Peyer's patch (tissue), 4 donors: ENCODE data around the gene DIO1. TPM values are rescaled to one million over a fixed set of nuclear protein-coding genes. Genes with fewer than 3 reads are reported as not detected.

Experiments used
- DNase-seq, 3 donors: peaks; one replicate each; pipeline ENCODE4 v3.0.0-alpha.2; 2017 to 2019
- H3K27ac ChIP-seq, 4 donors: fragments of 200-600 bp; sonication (generic); one replicate each; pipeline ENCODE4 v1.5.1; 2016 to 2019
- H3K27me3 ChIP-seq, 2 donors: fragments of 200-600 bp; sonication (generic); one replicate each; pipeline ENCODE4 v1.5.1; 2019
- H3K36me3 ChIP-seq, 3 donors: fragments of 200-600 bp; sonication (generic); one replicate each; pipeline ENCODE4 v1.5.1; 2016 to 2019
- H3K4me1 ChIP-seq, 4 donors: fragments of 200-600 bp; sonication (generic); one replicate each; pipeline ENCODE4 v1.5.1; 2016 to 2019
- H3K4me3 ChIP-seq, 4 donors: fragments of 200-600 bp; sonication (generic); 1 replicate in 3 of 4; 2 replicates in 1 of 4; pipeline ENCODE4 v1.5.1; 2016 to 2019; ENCODE audit warnings: mild to moderate bottlenecking in 1 of 4
- H3K9me3 ChIP-seq, 4 donors: fragments of 200-600 bp; sonication (generic); one replicate each; pipeline ENCODE4 v1.5.1; 2016 to 2019; ENCODE audit warnings: mild to moderate bottlenecking in 1 of 4
- POLR2A ChIP-seq, 2 donors: fragments of 450-650 bp; IDR thresholded peaks; one replicate each; pipeline ENCODE4 v1.5.1; 2017; ENCODE audit warnings: antibody characterized with exemption in 2 of 2, mild to moderate bottlenecking in 2 of 2, moderate library complexity in 2 of 2
- total RNA-seq, 4 donors: library from RNA; depleted of rRNA; stranded (reverse); fragments of >200 nt; gene quantifications; one replicate each; pipeline ENCODE4 v1.1.0, GENCODE V29; 2016
- TF ChIP-seq, protein P1 (sequence below), 6 experiments: fragments of 450-650 bp in 4 of 6; fragments of 200-600 bp in 2 of 6; sonication (generic) in 1 of 6; IDR thresholded peaks; one replicate each; pipeline ENCODE4 v1.5.1; 2017 to 2019; ENCODE audit warnings: antibody characterized with exemption in 6 of 6, mild to moderate bottlenecking in 3 of 6, moderate library complexity in 1 of 6

DIO1 gene
- total RNA-seq, 4 donors from 2014 or later, result not detected

DNA sequence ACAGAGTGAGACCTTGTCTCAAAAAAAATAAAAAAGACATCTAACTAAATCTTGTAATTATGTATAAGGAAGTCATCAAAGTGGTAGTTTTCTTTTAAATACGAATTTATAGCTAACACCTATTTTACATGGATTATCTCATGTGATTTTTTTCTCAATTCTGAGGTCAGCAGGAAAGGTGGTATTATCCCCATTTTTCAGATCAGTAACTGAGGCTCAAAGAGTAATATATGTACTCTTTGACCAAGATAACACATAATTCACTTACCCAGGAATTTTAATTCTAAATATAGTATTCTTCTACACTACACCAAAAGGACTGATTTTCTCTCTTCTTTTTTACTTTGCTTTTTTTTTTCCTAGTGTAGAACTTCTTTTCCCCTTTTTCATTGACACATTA is 42.4 kb downstream of the DIO1 start:
- Histone ChIP-seq H3K9me3 (peaks cover 0 to 6% (median 0%) of the 10 kb centered on the region in 4 donors), H3K36me3 (peaks cover 0 to 5% (median 0%) of the 10 kb centered on the region in 3 donors), H3K27ac (no peak overlapping the region), H3K4me3 (no peak overlapping the region), H3K4me1 (no peaks in the 10 kb centered on the region), H3K27me3 (no peaks in the 10 kb centered on the region)
- TF ChIP-seq POLR2A (IDR thresholded peaks at IDR 0.05), result no peak
- TF ChIP-seq, protein P1, sequence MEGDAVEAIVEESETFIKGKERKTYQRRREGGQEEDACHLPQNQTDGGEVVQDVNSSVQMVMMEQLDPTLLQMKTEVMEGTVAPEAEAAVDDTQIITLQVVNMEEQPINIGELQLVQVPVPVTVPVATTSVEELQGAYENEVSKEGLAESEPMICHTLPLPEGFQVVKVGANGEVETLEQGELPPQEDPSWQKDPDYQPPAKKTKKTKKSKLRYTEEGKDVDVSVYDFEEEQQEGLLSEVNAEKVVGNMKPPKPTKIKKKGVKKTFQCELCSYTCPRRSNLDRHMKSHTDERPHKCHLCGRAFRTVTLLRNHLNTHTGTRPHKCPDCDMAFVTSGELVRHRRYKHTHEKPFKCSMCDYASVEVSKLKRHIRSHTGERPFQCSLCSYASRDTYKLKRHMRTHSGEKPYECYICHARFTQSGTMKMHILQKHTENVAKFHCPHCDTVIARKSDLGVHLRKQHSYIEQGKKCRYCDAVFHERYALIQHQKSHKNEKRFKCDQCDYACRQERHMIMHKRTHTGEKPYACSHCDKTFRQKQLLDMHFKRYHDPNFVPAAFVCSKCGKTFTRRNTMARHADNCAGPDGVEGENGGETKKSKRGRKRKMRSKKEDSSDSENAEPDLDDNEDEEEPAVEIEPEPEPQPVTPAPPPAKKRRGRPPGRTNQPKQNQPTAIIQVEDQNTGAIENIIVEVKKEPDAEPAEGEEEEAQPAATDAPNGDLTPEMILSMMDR (IDR thresholded peaks at IDR 0.05), result no peak
- no peak for DNase-seq

DNA sequence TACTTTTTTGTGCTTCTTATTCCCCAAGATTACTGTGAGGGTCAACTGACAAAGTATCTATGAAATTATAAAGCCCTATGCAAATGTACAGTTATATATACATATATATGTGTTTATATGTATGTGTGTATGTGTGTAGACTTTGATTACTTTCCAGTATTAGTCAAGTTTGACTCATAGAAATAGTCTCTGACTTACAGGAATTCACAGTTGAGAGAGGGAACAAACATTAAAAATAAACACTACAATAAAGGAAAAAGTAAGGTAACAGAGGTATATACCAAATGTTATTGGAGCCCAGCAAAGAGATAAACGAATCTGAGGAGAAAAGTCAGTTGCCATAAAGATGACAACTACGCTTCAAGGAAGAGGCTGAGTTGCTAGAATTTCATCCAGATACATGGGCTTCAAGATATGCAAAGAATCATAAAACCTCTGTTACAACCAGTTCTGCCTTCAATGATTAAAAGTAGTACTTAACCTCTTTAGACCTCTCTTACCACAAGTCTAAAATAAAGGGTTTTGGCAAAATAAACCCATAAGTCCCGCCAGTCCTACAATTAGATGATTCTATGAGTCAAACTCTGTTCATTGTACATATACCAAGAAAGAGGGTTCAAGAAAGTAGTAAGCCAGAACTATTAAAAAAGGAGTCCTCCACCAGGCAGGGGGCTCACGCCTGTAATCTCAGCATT is 44.3 kb downstream of the DIO1 start:
- TF ChIP-seq POLR2A (IDR thresholded peaks at IDR 0.05), result no peak
- TF ChIP-seq, protein P1 (IDR thresholded peaks at IDR 0.05), result no peak
- no peak for DNase-seq
- H3K27me3 ChIP-seq, result no peaks in the 10 kb centered on the region
- H3K9me3 ChIP-seq, result peaks cover 0 to 4% (median 0%) of the 10 kb centered on the region in 4 donors
- H3K36me3 ChIP-seq, result peaks cover 0 to 5% (median 0%) of the 10 kb centered on the region in 3 donors
- no peak overlapping the region for H3K27ac ChIP-seq
- H3K4me1 ChIP-seq, result no peaks in the 10 kb centered on the region
- no peak overlapping the region for H3K4me3 ChIP-seq

DNA sequence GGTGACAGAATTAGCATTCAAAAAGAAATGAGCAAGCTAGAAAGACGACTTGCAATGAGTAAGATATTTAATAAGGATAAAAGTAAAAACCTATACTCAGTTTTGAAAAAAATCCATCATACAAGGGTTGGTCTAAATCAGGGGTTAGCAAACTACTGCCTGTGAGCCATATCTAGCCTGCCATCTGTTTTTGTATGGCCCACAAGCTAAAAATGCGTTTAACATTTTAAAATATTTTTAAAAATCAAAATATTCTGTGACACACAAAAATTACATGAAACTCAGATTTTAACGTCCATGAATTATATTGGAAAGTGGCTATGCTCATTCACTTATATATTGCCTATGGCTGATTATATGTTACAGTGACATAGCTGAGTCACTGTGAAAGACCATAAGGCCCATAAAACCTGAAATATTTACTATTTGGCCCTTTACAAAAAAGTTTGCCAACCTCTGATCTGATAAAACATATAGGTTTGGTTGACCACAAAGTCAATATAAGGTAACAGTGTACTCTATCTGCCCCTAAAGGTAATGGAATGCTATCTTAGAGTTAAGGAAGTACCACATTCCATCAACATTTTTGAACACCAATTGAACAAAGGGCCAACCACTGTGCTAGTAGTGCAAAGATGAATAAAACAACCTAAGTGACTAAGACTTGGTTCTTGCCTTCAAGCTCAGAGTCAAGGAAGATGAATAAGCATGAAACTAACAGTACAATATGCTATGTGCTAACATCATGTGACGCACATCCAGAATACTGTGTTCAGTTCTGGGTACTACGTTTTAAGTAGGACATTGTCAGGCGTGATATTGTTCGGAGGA is 48.4 kb downstream of the DIO1 start:
- TF ChIP-seq, protein P1 (IDR thresholded peaks at IDR 0.05), result no peak
- TF ChIP-seq POLR2A (IDR thresholded peaks at IDR 0.05), result no peak
- no peaks in the 10 kb centered on the region for H3K9me3 ChIP-seq
- H3K27me3 ChIP-seq, result no peaks in the 10 kb centered on the region
- no peak overlapping the region for H3K27ac ChIP-seq
- no peak for DNase-seq
- no peak overlapping the region for H3K4me3 ChIP-seq
- no peaks in the 10 kb centered on the region for H3K36me3 ChIP-seq
- peaks cover 4 to 15% (median 5%) of the 10 kb centered on the region in 4 donors for H3K4me1 ChIP-seq

DNA sequence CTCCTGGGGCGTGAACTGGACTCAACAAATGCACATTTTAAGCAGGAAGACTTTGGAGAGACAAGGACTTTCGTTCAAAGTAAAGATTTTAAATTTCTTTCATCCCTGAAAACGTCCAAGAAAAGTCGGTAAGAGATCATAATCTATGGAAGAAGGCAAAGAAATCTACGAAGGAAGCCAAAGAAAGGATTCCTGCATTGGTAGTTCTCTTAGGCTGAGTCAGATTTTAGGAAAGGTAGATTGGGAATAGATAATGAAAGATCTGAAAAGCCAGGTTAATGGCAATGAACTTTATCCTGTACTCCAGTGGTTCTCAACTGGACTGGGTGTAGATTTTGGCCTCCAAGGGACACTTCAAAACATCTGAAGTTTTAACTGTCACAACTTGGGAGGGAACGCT is 49.1 kb downstream of the DIO1 start:
- Histone ChIP-seq H3K27me3 (no peaks in the 10 kb centered on the region), H3K27ac (no peak overlapping the region), H3K4me1 (peaks cover 4 to 21% (median 5%) of the 10 kb centered on the region in 4 donors), H3K9me3 (no peaks in the 10 kb centered on the region), H3K4me3 (no peak overlapping the region), H3K36me3 (no peaks in the 10 kb centered on the region)
- TF ChIP-seq, protein P1 (IDR thresholded peaks at IDR 0.05), result no peak
- TF ChIP-seq POLR2A (IDR thresholded peaks at IDR 0.05), result no peak
- DNase-seq, result no peak

DNA sequence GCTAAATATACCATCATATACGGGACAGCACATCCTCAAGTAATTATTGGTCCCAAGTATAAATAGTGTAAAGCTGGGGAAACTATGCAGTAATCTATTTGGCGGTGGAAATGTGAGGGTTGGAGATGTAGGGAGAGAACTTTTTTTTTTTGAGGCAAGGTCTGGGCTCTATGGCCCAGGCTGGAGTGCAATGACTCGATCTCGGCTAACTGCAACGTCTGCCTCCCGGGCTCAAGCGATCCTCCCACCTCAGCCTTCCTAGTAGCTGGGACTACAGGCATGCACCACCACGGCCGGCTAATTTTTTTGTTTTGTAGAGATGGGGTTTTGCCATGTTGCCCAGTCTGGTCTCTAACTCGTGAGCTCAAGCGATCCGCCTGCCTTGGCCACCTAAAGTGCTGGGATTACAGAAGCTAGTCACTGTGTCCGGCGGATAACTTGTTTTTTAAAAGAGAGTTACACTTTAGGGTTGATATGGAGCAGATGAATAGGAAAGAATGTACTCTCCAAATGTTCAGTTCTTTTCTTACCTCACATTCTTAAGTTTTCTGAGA is 49.6 kb downstream of the DIO1 start:
- TF ChIP-seq, protein P1 (IDR thresholded peaks at IDR 0.05), result no peak
- TF ChIP-seq POLR2A (IDR thresholded peaks at IDR 0.05), result no peak
- no peak overlapping the region for H3K27ac ChIP-seq
- H3K4me3 ChIP-seq, result no peak overlapping the region
- no peaks in the 10 kb centered on the region for H3K27me3 ChIP-seq
- H3K4me1 ChIP-seq, result peaks cover 4 to 22% (median 5%) of the 10 kb centered on the region in 4 donors
- H3K36me3 ChIP-seq, result no peaks in the 10 kb centered on the region
- DNase-seq, result no peak
- no peaks in the 10 kb centered on the region for H3K9me3 ChIP-seq
